SK-N-SH (cell line): ENCODE data around the gene SLC9A5. TPM values are rescaled to one million over a fixed set of nuclear protein-coding genes. Genes with fewer than 3 reads are reported as not detected.

Source experiments
- CTCF ChIA-PET: fragments of 300-600, 350-600 bp; formaldehyde crosslinking; extraction: SDS; loops from one replicate; lab custom pipeline; 2021; lab: Yijun Ruan, JAX
- POLR2A ChIA-PET: fragments of 350-600 bp; sonication (Branson Sonifier 250); formaldehyde crosslinking; extraction: SDS; loops from one replicate; lab custom pipeline; 2020; ENCODE audit warnings: antibody characterized with exemption, inconsistent platforms; lab: Yijun Ruan, JAX
- DNase-seq: peaks from one replicate; pipeline ENCODE4 v3.0.0; 2012
- H2AFZ ChIP-seq: fragments of 200-600 bp; sonication (generic); 2 replicates; pipeline ENCODE4 v1.8.1; 2016; ENCODE audit warnings: antibody characterized with exemption, mild to moderate bottlenecking, low read depth
- H3F3A ChIP-seq: fragments of 200-600 bp; sonication (generic); replicated peaks from 2 replicates; pipeline ENCODE3; 2016; ENCODE audit warnings: antibody characterized with exemption, mild to moderate bottlenecking; ENCODE audit not compliant: insufficient read depth
- H3K27ac ChIP-seq, 2 experiments: fragments of 200-500 bp in 1 of 2; fragments of 200-600 bp in 1 of 2; sonication (Bioruptor generic) in 1 of 2; sonication (generic), shearing (Covaris generic) in 1 of 2; 2 replicates each; pipeline versions ENCODE4 v1.5.1 to v1.6.1; 2014 to 2016; ENCODE audit warnings: low read depth in 2 of 2, inconsistent platforms in 1 of 2, low read length in 1 of 2, mild to moderate bottlenecking in 1 of 2, mixed read lengths in 1 of 2
- H3K27me3 ChIP-seq: fragments of 200-600 bp; sonication (generic), shearing (Covaris generic); 2 replicates; pipeline ENCODE4 v1.6.1; 2016; ENCODE audit warnings: mixed run types; ENCODE audit not compliant: insufficient read depth
- H3K36me3 ChIP-seq, 2 experiments: fragments of 200-500 bp in 1 of 2; fragments of 200-600 bp in 1 of 2; sonication (Bioruptor generic) in 1 of 2; sonication (generic) in 1 of 2; replicated peaks in 1 of 2; 2 replicates each; pipeline versions ENCODE3 to v1.5.1; 2014 to 2016; ENCODE audit warnings: low read length in 1 of 2, mild to moderate bottlenecking in 1 of 2; ENCODE audit not compliant: insufficient read depth in 2 of 2, control insufficient read depth in 1 of 2
- H3K4me1 ChIP-seq, 2 experiments: fragments of 200-500 bp in 1 of 2; fragments of 200-600 bp in 1 of 2; sonication (Bioruptor generic) in 1 of 2; sonication (generic), shearing (Covaris generic) in 1 of 2; 2 replicates each; pipeline versions ENCODE4 v1.5.1 to v1.6.1; 2014 to 2016; ENCODE audit warnings: low read depth in 1 of 2, low read length in 1 of 2, mixed run types in 1 of 2; ENCODE audit not compliant: insufficient read depth in 2 of 2, control insufficient read depth in 1 of 2
- H3K4me2 ChIP-seq: fragments of 200-600 bp; sonication (generic), shearing (Covaris generic); 2 replicates; pipeline ENCODE4 v1.6.1; 2017; ENCODE audit warnings: mixed run types
- H3K4me3 ChIP-seq, 2 experiments: fragments of 200-500 bp in 1 of 2; fragments of 200-600 bp in 1 of 2; sonication (Bioruptor generic) in 1 of 2; sonication (generic), shearing (Covaris generic) in 1 of 2; 2 replicates each; pipeline versions ENCODE4 v1.5.1 to v1.8.1; 2014 to 2016; ENCODE audit warnings: low read depth in 2 of 2, inconsistent platforms in 1 of 2, low read length in 1 of 2, mild to moderate bottlenecking in 1 of 2, mixed read lengths in 1 of 2, moderate library complexity in 1 of 2
- H3K79me2 ChIP-seq: fragments of 200-600 bp; sonication (generic); 2 replicates; pipeline ENCODE4 v1.8.1; 2017; ENCODE audit warnings: mild to moderate bottlenecking; ENCODE audit not compliant: insufficient read depth
- H3K9ac ChIP-seq: fragments of 200-600 bp; sonication (generic); 2 replicates; pipeline ENCODE4 v1.6.1; 2017; ENCODE audit warnings: mixed run types
- H3K9me2 ChIP-seq: fragments of 200-600 bp; sonication (generic); 2 replicates; pipeline ENCODE4 v1.6.1; 2017; ENCODE audit warnings: mixed run types
- H3K9me3 ChIP-seq: fragments of 200-600 bp; sonication (generic); 2 replicates; pipeline ENCODE4 v1.6.1; 2017; ENCODE audit warnings: mixed run types, mild to moderate bottlenecking, moderate library complexity
- H4K20me1 ChIP-seq: fragments of 200-600 bp; sonication (generic); 2 replicates; pipeline ENCODE4 v1.6.1; 2017; ENCODE audit warnings: mild to moderate bottlenecking, mixed run types; ENCODE audit not compliant: insufficient read depth
- CHD2 ChIP-seq: fragments of 150-350 bp; IDR thresholded peaks from 2 replicates; pipeline ENCODE4 v1.6.1; 2018; ENCODE audit warnings: low read length; ENCODE audit not compliant: partially characterized antibody
- EP300 ChIP-seq, 2 experiments: IDR thresholded peaks; 2 replicates each; pipeline versions ENCODE4 v1.4.0 to v1.6.1; 2012; ENCODE audit warnings: borderline replicate concordance in 1 of 2, low read depth in 1 of 2, low read length in 1 of 2
- EZH2phosphoT487 ChIP-seq: fragments of 200-600 bp; sonication (generic); IDR thresholded peaks from 2 replicates; pipeline ENCODE4 v1.6.1; 2017; ENCODE audit warnings: low read depth, mixed run types, mild to moderate bottlenecking, antibody characterized with exemption, moderate library complexity, borderline replicate concordance
- FOSL2 ChIP-seq: IDR thresholded peaks from 2 replicates; pipeline ENCODE4 v1.4.0; 2012; ENCODE audit warnings: low read depth, mild to moderate bottlenecking, moderate library complexity, borderline replicate concordance
- FOXM1 ChIP-seq: IDR thresholded peaks from 2 replicates; pipeline ENCODE4 v1.4.0; 2012; ENCODE audit warnings: low read depth, mild to moderate bottlenecking
- GATA2 ChIP-seq: sonication (generic); formaldehyde crosslinking; IDR thresholded peaks from 2 replicates; pipeline ENCODE4 v1.5.0; 2020; ENCODE audit warnings: mild to moderate bottlenecking, missing genetic modification reagents
- MAX ChIP-seq: IDR thresholded peaks from 2 replicates; pipeline ENCODE4 v1.4.0; 2012; ENCODE audit warnings: low read depth
- MEF2A ChIP-seq: IDR thresholded peaks from 2 replicates; pipeline ENCODE4 v1.4.0; 2012; ENCODE audit warnings: low read depth, borderline replicate concordance
- MXI1 ChIP-seq: IDR thresholded peaks from 2 replicates; pipeline ENCODE4 v1.6.1; 2012; ENCODE audit warnings: mild to moderate bottlenecking, low read depth, low read length, improper control_type of control experiment
- NFIC ChIP-seq: IDR thresholded peaks from 2 replicates; pipeline ENCODE4 v1.4.0; 2012; ENCODE audit warnings: borderline replicate concordance
- NRF1 ChIP-seq: IDR thresholded peaks from 2 replicates; pipeline ENCODE4 v1.6.1; 2012; ENCODE audit warnings: low read depth, mild to moderate bottlenecking, low read length
- POLR2AphosphoS5 ChIP-seq: IDR thresholded peaks from 2 replicates; pipeline ENCODE4 v1.6.1; 2012; ENCODE audit warnings: low read depth, low read length
- RAD21 ChIP-seq: IDR thresholded peaks from 2 replicates; pipeline ENCODE4 v1.6.1; 2012; ENCODE audit warnings: mild to moderate bottlenecking, low read length
- RCOR1 ChIP-seq: fragments of 150-350 bp; IDR thresholded peaks from 2 replicates; pipeline ENCODE4 v1.6.1; 2017; ENCODE audit warnings: antibody characterized with exemption, low read length
- RFX5 ChIP-seq: IDR thresholded peaks from 2 replicates; pipeline ENCODE4 v1.6.1; 2012; ENCODE audit warnings: mild to moderate bottlenecking, improper control_type of control experiment, low read length
- RXRA ChIP-seq: IDR thresholded peaks from 2 replicates; pipeline ENCODE4 v1.4.0; 2012; ENCODE audit warnings: low read depth, mild to moderate bottlenecking, borderline replicate concordance
- SIN3A ChIP-seq: IDR thresholded peaks from 2 replicates; pipeline ENCODE4 v1.6.1; 2012; ENCODE audit warnings: low read depth, mild to moderate bottlenecking, low read length, moderate library complexity, borderline replicate concordance
- TAF1 ChIP-seq: IDR thresholded peaks from 2 replicates; pipeline ENCODE4 v1.6.1; 2012; ENCODE audit warnings: low read depth, mild to moderate bottlenecking, low read length, moderate library complexity, borderline replicate concordance
- USF1 ChIP-seq: IDR thresholded peaks from 2 replicates; pipeline ENCODE4 v1.4.0; 2012; ENCODE audit warnings: low read depth, borderline replicate concordance
- USF2 ChIP-seq: fragments of 150-350 bp; IDR thresholded peaks from 2 replicates; pipeline ENCODE4 v1.6.1; 2017; ENCODE audit warnings: antibody characterized with exemption, low read length, low read depth, borderline replicate concordance
- ZBTB33 ChIP-seq: IDR thresholded peaks from 2 replicates; pipeline ENCODE4 v1.4.0; 2012; ENCODE audit warnings: low read depth, borderline replicate concordance
- WGBS: methylation state at CpG from one replicate; pipeline ENCODE4 v1.1.6; 2017; ENCODE audit warnings: low lambda C conversion rate; 5-methylcytosine and 5-hydroxymethylcytosine counted together
- polyA plus RNA-seq, 3 experiments: library from polyadenylated mRNA; depleted of rRNA; stranded (reverse); fragments of >200 nt; gene quantifications; 2 replicates each; pipeline ENCODE4 v1.2.3, GENCODE V29; 2012
- TF ChIP-seq, protein P1 (sequence below): fragments of 150-350 bp; IDR thresholded peaks from 2 replicates; pipeline ENCODE4 v1.6.1; 2016; ENCODE audit warnings: mild to moderate bottlenecking, low read depth, low read length

Gene SLC9A5
- polyA plus RNA-seq, 1 of the 3 experiments (the other 2 are of a cell fraction): 4.1 TPM

- ChIA-PET POLR2A (no interaction called here), CTCF (interaction anchor here (0.9 to 2.1 kb wide), 3 partner anchors 15 to 250 kb away, joined by 3 to 7 read pairs (median 3); no protein-coding TSS in a partner anchor)
- Histone ChIP-seq H3K4me3 (no peak overlapping the region), H3K27me3 (no peaks in the 10 kb centered on the region), H2AFZ (no peak overlapping the region), H4K20me1 (no peaks in the 10 kb centered on the region), H3K79me2 (peaks cover 32% of the 10 kb centered on the region), H3K9me2 (no peaks in the 10 kb centered on the region), H3K4me2 (no peak overlapping the region), H3K36me3 (peaks cover 42 to 59% of the 10 kb centered on the region in 2 experiments), H3K4me1 (peaks cover 0 to 15% of the 10 kb centered on the region in 2 experiments; a peak in 2 of 4 replicates), H3K27ac (no peak overlapping the region), H3K9ac (no peak overlapping the region), H3K9me3 (no peaks in the 10 kb centered on the region), H3F3A (peaks cover 30% of the 10 kb centered on the region)
- TF ChIP-seq RAD21 (no peak), ZBTB33 (no peak), EP300 (IDR thresholded peaks at IDR 0.05; ENCODE audit: borderline replicate concordance in 1 of 2, low read depth in 1 of 2, low read length in 1 of 2) (no peak), CHD2 (no peak), FOXM1 (no peak), GATA2 (CRISPR knock-in tag) (no peak), RFX5 (no peak), TAF1 (no peak)
- TF ChIP-seq, protein P1, sequence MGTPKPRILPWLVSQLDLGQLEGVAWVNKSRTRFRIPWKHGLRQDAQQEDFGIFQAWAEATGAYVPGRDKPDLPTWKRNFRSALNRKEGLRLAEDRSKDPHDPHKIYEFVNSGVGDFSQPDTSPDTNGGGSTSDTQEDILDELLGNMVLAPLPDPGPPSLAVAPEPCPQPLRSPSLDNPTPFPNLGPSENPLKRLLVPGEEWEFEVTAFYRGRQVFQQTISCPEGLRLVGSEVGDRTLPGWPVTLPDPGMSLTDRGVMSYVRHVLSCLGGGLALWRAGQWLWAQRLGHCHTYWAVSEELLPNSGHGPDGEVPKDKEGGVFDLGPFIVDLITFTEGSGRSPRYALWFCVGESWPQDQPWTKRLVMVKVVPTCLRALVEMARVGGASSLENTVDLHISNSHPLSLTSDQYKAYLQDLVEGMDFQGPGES: no peak
- no peak for DNase-seq
- 93% methylated on average over 3 of the region's 12 CpGs for WGBS
Measured at GRCh38 chr16:67230809-67231660, 17.7 kb upstream of the SLC9A5 start.

DNA sequence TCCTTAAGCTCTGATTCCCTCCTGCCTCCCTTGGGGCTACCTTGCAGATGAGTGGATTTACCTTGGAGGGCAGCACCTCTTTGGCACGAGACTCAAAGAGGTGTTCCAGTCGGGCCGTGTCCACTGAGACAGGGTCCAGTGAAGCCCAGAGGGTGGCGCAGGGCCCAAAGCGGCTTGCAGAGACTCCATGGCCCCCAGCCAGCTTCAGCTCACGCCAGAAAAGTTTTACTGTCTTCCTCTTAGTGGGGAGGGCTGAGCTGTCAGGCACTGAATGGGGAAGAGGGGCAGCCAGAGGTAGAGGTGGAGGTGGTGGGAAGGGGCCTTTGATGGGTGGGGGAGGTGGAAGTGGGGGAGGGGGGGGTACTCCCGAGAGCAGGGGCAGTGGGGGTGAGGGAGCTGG lies 15.2 kb upstream of the SLC9A5 start:
- CTCF ChIA-PET: interaction anchor here (2.1 to 2.5 kb wide), 2 partner anchors 13 to 36 kb away, joined by 7 read pairs; no protein-coding TSS in a partner anchor
- DNase-seq: no peak
- no peaks in the 10 kb centered on the region for H3K27me3 ChIP-seq
- no peak for TF ChIP-seq FOSL2
- no peak for TF ChIP-seq MEF2A
- no peak for TF ChIP-seq NFIC
- no peak for TF ChIP-seq RFX5
- TF ChIP-seq SIN3A: no peak
- TF ChIP-seq RCOR1: no peak
- TF ChIP-seq NRF1: no peak
- no peak for TF ChIP-seq MAX
- no peak for TF ChIP-seq EZH2phosphoT487
- no peak for TF ChIP-seq USF1
- TF ChIP-seq POLR2AphosphoS5: no peak
- TF ChIP-seq USF2: no peak
- no peak for TF ChIP-seq RXRA
- no peak for TF ChIP-seq GATA2 (CRISPR knock-in tag)
- no peak for TF ChIP-seq MXI1

More for the DNA sequence above, 15.2 kb upstream of the SLC9A5 start:
- Histone ChIP-seq H3K9ac (no peak overlapping the region), H3K27ac (no peak overlapping the region), H2AFZ (no peak overlapping the region), H3K9me2 (no peaks in the 10 kb centered on the region), H3K9me3 (no peaks in the 10 kb centered on the region), H3F3A (peaks cover 46% of the 10 kb centered on the region), H3K4me2 (no peak overlapping the region), H3K4me3 (no peak overlapping the region), H3K79me2 (peaks cover 11% of the 10 kb centered on the region), H3K4me1 (no peaks in the 10 kb centered on the region), H3K36me3 (peaks cover 49 to 72% of the 10 kb centered on the region in 2 experiments), H4K20me1 (no peaks in the 10 kb centered on the region)
- 74% methylated on average over 3 of the region's 7 CpGs for WGBS
- POLR2A ChIA-PET: interaction anchor here (1.6 kb wide), 1 partner anchor 47 kb away, joined by 4 read pairs; no protein-coding TSS in a partner anchor
